HG03103 (cell line): ENCODE results near the gene MS4A6E.
"Not testable (repeated sequence)": the region's sequence is repeated elsewhere in the genome, so short reads cannot be mapped to it uniquely, and the experiment has no call there.

Source experiments
- ATAC-seq: cut with Tn5 transposase; IDR thresholded peaks from one replicate; pipeline ENCODE4 v1.9.1; 2021; ENCODE audit warnings: low read depth; ENCODE audit not compliant: unreplicated experiment

MS4A6E gene

DNA sequence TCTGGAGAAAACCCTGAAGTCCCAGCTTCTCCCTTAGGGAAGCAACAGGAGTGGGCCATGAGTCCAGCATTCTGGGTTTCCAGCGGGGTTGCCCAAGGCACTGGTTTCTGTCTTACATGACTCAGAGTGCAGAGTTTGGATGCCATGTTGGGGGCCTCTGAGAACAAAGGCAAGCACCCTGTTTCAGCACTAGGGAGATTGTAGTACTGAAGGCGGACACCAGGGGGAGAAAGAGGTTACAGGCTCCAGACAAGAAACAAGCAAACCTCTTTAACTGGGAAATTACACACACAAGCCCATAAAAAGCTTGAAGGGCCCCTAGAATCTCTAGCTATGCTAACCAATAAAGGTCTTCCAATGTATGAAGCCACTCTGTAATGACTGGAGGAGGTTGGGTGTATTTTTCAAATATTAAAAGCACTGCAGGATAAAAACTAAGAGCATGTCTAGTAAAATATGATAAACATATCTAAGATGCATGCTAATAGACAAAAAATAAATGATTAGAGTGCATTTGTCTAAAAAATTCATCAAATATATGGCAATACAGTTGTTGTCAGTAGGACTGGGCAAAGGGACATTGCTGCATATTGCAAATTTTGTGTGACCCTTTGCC, 7.1 kb downstream of the MS4A6E start:
- no peak for ATAC-seq

DNA sequence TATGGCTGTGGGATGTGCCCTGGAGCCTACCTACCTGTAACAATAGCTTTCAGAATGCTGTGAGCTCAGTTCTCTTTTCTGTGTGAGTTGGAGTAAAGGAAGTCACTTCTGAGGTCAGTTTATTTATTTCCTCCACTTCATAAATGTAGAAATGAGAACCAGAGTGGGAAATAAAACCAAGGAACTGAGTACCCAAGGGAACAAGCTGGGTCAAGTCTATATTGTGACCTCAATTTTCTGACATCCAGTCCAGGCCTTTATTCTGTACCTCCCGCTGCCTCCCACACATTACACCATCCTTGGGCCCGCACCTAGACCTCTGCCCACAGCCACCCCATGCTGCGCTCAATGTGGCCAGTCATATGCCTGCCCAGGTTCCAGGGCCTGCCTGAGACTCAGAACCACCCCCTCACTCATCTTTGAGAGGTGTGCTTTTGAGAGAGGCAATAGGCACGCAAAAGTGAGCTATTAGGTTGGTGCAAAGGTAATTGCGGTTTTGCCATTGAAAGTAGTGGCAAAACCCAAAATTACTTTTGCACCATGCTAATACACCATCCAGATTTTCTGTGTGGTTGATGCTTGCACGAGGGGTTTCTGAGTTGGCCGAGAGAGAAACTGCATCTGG, 9.8 kb downstream of the MS4A6E start:
- no peak for ATAC-seq

DNA sequence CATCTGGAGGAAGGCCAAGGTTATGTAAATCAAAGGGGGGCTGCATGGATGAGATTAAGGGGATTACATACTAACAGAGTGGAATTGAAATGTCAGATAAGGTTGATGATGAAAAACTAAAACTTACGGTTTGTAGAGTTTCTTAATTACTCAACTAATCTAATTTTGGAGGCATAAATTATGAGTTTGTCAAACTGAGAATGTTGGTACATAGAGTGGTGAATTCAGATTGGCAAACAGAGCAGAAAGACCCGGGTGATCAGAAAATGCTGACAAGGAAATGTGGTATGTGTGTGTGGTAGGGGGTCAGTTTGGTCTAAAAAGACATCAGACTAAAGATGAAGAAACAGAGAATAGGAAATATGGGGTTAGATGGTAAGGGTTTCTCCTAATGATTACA, 11.0 kb downstream of the MS4A6E start:
- no peak for ATAC-seq

DNA sequence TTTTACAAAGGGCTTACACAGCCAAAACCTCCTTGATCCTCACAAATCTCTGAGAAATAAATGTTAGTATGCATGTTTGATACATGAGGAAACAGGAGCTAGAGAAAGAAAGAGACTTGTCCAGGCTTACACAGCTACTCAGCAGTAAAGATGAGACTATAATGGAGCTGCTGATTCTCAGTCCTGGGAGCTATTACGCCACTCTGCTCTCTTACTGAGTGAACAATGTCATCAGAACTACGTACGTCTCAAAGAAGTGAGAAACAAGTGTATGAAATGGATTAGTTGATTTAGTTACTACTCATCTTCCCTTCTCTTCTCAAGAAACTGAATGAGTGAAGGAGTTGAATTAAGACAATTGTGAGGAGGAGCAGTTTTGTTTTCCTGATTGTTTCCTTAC, 12.3 kb downstream of the MS4A6E start:
- no peak for ATAC-seq

DNA sequence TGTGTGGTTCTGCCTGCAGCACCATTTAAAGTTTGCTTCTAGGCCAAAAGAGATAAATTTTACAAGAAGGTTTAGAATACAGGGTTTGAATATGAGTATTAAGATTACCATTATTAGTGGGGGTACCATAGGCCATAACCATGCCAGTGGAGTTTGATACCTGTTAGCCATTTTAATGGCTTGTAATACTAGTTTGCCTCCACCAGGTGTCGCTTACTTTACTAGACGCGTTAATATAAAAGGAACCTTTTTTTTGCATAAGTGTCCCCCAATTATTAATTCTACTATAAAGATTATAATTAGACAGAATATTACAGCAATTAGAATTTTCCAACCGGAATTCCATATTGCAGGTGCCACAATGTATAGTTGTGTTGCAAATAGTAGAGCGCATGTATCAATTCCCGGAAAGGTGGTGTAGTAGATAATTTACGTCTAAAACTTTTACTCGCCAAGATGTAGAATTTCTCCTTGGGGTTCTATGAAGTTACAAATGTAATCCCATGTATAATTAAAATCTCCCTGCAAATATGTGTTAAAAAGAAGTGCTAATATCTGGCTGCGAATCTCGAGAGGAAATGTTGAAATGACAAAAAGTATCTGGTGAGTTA, 16.1 kb downstream of the MS4A6E start:
- ATAC-seq: no peak

DNA sequence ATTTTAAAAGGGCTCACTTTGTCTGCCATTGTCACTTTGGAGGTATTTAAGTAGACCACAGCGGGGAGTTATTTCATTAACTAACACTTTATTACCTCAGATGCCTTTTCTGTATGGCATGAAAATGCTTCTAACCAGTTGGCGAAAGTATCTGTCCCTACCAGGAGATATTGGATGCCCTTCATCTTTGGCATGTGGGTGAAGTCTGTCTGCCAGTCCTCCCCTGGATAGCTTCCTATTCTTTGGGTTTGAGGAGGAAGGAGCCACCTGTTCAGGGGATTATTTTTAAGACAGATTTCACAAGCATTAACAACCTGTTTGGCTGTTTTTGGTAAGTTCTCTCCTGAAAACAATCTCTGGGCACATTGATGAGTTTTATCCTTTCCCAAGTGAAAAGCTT, 17.1 kb downstream of the MS4A6E start:
- no peak for ATAC-seq

DNA sequence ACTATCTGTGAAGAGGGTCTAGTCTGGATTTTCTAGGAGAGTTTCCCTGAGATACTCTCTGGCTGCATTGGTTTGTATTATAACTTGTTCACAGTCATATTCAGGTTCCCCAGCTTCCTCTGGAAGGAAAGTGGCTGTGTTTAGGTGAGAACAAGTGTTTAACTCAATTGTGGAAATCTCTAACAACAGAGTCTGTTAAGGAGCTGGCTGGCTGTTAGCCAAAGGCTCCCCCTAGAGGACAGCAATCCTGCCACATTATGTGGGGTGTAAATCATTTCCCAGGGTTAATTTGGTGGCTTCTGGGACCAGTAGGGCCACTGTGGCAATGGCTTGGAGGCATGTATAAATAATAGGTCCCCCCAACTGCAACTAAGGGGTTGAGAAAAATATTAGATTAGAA, 18.4 kb downstream of the MS4A6E start:
- ATAC-seq: no peak

DNA sequence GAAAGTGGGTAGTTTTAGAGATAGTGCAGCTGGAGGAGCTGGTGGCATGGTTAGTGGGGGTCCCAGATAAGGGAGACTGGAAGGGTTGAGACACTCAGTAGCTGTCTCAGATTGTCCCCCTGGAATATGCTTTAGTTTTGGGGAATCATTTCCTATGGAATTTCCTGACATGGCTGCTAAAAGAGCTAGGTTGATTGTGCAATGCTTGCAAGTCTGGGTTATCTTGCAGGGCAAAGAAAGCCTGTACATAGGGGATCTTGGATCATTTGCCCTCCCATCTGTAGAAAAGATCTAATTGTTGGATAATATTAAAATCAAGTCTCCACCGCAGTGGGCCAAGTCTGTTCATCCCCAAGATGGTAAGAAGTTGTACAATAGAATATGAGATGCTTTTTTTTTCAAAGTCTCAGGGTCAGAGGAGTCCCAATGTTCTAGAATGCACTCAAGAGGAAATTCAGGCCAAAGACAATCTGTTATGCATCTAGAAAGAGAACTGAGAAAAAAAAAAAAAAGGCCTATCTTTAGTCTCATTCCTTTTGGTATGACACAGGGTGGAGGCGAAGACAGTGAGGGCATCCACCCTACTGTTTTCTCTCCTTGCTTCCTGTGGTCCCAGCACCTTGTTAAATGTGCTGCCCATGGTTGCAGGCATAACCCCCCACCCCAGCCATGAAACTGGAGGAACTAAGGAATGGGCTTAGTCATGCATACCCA, 20.2 kb downstream of the MS4A6E start:
- peak; percentile 52 for ATAC-seq

DNA sequence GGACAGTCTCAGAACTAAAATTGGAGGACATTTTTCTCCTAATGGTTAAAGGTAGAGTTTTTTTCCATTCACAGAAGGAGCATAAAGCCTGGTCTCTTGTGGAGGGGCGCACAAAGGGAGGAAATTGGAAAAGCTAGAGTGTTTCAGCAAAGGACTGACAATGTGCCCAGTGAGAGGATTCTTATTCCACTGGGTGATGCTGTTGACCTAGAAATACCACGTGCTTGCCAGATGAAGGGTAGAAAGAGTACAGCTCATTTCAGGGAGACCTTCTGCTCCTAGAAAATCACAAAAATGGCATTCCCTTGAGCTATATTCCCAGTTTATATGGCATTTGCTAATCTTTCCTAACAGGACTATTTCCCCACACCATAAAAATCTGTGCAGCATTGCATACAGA, 21.1 kb downstream of the MS4A6E start:
- ATAC-seq: no peak

DNA sequence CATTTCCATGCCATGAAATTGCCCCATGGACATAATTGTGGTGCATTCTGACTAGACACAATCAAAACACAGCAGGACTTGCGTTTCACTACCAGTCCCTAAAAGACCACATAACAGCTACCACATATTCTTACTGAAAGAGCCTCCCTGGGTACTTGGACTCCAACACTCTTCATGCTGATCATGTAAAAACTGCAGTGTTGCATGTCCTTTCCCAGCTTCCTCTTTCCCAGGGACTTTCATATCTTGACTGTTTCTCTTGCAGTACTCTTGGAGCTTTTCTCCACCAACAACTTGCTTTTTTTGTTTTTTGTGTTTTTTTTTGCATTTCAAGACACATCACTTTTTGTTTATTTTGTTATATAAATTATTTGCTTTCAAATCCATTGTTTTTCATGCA, 22.9 kb downstream of the MS4A6E start:
- no peak for ATAC-seq

DNA sequence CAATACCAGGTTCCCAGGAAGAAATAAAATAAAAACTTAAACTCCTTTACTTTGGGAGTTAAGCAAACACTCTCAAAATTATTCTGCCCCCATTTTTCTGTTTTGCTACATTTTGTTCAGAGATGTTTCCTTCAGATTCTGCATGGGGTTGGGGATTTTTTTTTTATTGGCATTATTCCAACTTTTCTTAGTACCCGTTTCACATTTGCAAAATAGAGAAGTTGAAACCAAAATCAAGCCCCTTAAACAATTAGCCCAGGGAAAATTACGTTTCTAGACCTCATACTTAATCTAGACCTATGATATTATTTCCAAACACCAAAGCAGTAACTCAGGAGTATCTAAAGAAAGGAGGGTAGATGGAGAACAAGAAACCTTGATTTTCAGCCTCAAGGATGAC, 30.7 kb downstream of the MS4A6E start:
- no peak for ATAC-seq

DNA sequence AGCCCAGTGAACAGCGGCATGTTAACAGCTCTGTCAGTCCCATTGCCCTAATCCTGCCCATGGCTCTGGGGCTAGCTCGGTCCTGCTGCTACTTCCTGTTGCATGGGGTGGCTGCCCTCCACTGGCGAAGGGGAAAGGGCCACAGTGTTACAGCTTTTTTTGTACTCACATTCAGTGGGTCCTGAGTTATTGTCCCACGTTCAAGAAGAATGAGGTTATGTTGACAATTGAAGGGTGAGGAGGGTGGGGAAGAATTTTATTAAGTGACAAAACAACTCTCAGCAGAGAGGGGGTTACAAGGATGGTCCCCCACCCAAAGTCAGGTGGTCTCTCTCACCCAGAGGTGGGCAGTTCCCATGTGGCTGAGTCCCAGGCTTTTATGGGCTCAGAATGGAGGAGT, 33.6 kb downstream of the MS4A6E start:
- ATAC-seq: no peak

DNA sequence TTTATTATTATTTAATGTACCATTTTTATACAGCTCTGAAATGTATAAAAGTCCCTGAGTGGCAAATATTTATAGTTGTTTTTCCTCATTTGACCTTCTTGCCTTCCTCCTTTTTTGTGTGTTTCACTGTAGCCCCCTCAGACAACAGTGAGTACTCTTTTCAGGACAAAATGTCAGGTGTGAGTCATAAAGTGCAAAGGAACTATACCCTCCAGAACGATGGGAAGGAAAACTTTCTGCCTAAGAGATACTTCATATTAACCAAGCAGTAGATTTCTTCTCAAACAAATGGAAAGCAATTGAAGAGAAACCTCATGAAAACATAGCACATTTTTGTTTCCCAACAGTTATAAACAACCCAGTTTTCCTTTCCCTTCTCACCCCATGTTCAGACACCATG, 35.2 kb downstream of the MS4A6E start:
- ATAC-seq: no peak

DNA sequence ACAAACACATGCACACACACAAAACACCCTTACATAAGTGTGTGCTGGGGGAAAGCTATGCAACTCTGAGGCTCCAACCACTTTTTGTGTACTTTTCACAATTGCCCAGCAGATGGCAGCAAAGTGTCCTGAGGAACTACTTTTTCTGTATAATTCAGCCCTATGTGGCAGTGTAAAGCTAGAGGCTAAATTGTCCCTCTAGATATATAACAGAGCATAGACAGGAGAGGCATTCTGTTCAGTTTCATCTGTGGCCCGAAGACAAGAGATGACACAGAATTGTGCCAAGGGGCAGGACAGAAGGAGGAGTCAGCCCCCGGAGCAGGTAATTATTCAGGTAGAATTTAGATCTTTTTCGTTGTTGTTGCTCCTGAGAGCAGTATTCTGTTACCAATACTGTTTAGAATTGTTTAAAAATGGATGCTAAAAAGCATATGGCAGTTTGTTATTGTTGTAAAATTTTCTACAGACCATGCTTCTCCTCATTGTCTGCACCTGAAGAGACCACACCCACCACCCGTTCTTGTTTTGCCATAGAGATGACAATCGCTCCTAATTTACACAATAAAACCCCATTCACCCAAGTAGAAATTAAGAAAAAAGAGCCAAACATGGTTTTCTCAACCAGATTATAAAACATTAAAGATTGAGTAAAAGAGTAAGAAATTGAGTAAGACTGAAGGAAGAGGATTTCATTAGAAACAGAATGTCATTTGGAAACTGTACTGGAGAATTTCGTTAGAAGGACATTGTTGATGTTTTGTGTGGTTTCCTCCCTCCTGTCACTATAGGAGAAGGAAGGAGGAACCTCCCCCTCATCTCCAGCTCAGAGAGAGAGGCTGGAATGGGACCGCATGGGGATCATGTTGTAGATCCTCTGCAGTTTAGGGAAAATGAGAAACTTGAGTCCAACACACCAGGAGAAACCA, 36.8 kb downstream of the MS4A6E start:
- ATAC-seq: peak; percentile 70

DNA sequence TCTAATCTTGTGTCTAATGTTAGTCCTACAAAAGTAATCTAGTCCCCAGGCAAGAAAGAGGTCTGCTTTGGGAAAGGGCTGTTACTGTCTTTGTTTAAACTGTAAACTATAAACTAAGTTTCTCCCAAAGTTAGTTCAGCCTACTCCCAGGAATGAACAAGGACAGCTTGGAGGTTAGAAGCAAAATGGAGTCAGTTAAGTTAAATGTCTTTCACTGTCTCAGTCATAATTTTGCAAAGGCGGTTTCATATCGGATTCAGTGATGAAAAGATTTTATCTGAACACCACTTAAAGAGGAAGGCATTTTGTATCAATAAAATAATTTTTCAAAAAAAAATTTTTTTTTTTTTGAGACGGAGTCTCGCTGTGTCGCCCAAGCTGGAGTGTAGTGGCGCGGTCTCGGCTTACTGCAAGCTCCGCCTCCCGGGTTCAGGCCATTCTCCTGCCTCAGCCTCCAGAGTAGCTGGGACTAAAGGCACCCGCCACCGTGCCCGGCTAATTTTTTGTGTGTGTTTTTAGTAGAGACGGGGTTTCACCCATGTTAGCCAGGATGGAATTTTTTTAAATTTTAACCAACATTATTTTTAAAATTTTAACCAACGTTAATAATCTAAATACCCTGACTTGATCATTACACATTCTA, 39.3 kb downstream of the MS4A6E start:
- ATAC-seq: not testable (repeated sequence)

DNA sequence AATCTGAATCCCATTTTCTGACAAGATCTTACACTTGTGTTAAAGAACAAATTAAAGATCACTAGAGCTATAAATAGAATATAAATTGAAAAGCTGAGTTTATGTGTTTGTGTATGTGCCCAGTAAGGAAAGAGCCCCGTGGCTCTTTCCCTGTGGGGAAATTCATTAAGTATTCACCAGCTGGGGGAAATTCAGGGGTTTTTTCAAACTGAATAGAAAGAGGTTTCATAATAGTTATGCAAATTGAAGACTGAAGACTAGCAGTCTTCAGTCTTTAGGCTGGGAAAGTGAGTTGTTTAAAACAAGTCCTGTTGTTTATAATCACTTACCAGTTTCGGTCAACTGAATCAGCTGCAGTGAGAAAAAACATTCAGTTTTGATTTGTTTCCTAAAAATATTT, 40.0 kb downstream of the MS4A6E start:
- ATAC-seq: peak; percentile 60

DNA sequence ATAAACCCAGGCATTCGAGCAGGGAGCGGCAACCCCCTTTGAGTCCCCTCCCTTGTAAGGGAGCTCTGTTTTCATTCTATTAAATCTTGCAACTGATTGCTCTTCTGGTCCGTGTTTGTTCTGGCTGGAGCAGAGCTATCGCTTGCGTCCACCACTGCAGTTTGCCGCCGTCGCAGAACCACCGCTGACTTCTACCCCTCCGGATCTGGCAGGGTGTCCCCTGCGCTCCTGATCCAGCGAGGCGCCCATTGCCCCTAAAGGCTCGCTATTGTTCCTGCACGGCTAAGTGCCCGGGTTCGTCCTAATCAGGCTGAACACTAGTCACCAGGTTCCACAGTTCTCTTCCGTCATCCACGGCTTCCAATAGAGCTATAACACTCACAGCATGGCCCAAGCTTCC, 40.8 kb downstream of the MS4A6E start:
- no peak for ATAC-seq

DNA sequence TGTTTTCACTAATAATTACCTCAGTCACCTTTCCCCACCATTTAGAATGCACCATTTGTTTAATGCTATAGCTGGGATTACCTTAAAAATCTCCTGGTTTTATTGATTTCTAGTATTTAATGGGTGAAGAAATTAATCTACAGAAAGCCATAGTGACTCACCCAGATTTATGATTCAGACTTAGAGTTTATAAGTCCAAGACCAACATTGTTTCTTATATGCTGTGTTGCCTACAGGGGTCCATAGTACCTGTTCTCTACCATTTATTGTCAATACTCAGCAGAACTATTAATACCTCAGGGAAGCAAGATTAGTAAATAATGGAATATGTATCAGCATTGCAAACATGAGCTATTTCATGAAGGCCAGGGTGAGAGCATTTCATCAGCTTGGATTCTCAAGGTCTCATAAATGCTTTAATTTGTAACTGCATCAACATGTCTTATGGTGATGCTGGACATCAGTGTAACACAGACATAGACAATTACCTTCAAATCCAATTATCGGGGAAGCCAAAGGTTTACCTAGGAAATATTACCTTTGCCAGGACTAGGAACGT, 43.3 kb downstream of the MS4A6E start:
- ATAC-seq: no peak

DNA sequence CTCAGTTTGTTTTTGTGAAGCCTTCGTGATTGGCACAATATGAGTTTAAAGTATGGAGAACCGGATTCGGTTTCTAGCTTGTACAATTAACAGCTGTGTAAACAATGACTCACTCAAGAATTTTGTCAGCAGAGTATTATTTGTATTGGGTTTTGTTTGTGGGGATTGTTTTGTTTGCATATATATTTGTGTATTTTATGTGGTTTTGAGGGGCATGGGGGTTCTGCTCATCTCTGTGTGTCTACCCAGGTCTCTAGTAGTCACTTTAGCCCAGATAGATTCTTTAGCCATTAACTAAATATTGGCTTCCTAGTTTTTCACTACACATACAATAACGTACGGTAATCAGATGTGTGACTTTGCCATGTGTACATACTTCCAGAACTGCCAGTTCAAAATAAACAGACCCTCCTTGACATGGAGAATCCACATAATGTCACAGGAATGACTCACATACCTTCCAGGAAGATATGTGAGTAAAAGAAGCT, 43.8 kb downstream of the MS4A6E start:
- no peak for ATAC-seq

DNA sequence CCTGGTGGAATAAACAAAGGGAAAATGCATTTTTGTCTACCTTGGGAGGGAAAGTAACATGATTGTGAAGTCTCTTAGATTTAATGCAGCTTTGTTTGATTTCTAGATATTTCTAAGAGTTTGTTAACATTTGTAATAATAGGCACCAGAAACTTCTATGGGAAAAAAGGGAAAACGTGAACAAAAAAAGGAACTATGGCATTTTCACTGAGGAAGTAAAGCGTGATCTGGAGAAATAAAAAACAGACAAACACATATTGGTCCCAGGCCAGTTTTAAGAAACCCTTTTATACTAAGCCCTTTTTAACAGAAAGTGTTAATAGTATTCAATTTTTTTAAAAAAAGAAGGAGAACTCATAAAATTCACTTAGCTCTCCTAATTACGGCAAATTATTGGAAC, 44.3 kb downstream of the MS4A6E start:
- no peak for ATAC-seq
